OCI-LY1 (cell line): ENCODE results near the gene GSX2.

Experiments used
- EZH2 ChIP-seq: fragments of 200-600 bp; sonication (generic), shearing (Covaris generic); IDR thresholded peaks from 2 replicates; pipeline ENCODE4 v1.8.0; 2017; ENCODE audit warnings: borderline replicate concordance, mixed run types, mild to moderate bottlenecking, antibody characterized with exemption, low read length, moderate library complexity, mixed read lengths
- TF ChIP-seq, protein P1 (sequence below): fragments of 200-600 bp; sonication (generic), shearing (Covaris generic); IDR thresholded peaks from 2 replicates; pipeline ENCODE4 v1.5.1; 2017; ENCODE audit warnings: mild to moderate bottlenecking, antibody characterized with exemption, low read length, moderate library complexity, mixed read lengths

DNA sequence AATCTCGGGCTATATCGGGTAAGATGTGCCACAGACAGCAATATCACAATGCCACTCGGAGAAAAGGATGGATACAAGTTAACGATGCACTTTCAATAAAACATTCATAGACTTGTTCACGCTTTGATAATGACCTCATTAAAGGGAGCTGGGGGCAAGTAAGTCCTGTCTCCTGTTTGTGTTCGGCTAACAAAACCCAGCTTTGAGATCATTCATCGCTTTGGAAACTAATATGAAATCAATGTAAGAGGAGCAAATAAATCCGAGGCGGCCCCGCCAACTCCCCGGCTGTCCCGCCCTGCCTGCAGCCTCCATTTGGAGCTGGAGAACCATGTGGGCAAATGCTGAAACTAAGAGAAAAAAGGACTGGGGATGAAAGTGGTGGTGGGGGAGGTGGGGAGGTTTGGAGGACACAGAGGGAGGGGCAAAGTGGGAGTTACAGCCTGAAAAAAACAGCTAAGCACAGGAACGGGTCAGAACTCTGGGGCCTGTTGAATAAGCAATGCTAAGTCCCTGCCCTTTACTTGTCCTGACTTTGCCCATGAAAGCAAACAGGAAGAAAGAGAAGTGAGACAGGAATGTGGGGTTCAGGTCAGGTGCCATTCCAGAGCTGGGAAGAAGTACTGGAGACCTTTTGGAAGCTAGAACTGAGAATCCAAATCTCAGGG, 3.5 kb upstream of the GSX2 start:
- TF ChIP-seq, protein P1, sequence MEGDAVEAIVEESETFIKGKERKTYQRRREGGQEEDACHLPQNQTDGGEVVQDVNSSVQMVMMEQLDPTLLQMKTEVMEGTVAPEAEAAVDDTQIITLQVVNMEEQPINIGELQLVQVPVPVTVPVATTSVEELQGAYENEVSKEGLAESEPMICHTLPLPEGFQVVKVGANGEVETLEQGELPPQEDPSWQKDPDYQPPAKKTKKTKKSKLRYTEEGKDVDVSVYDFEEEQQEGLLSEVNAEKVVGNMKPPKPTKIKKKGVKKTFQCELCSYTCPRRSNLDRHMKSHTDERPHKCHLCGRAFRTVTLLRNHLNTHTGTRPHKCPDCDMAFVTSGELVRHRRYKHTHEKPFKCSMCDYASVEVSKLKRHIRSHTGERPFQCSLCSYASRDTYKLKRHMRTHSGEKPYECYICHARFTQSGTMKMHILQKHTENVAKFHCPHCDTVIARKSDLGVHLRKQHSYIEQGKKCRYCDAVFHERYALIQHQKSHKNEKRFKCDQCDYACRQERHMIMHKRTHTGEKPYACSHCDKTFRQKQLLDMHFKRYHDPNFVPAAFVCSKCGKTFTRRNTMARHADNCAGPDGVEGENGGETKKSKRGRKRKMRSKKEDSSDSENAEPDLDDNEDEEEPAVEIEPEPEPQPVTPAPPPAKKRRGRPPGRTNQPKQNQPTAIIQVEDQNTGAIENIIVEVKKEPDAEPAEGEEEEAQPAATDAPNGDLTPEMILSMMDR: no peak
- no peak for TF ChIP-seq EZH2
